HuH-7.5 (cell line): ENCODE results near the gene IQUB.
"Not testable (repeated sequence)": the region's sequence is repeated elsewhere in the genome, so short reads cannot be mapped to it uniquely, and the experiment has no call there.

ENCODE experiments used
- DNase-seq: peaks from one replicate; pipeline ENCODE4 v3.0.0; 2011; ENCODE audit warnings: low spot score

Gene IQUB

GRCh38 chr7:123492485-123492884, 41.9 kb downstream of the IQUB start:
- no peak for DNase-seq

GRCh38 chr7:123485721-123486120, 48.7 kb downstream of the IQUB start:
- no peak for DNase-seq

- DNase-seq = no peak
Observed at GRCh38 chr7:123485187-123485586, 49.2 kb downstream of the IQUB start.

- no peak for DNase-seq
Observed at GRCh38 chr7:123484199-123484598, 50.2 kb downstream of the IQUB start.

GRCh38 chr7:123480107-123480506, 54.3 kb downstream of the IQUB start:
- DNase-seq = no peak

- DNase-seq = not testable (repeated sequence)
Observed at GRCh38 chr7:123478056-123478455, 56.3 kb downstream of the IQUB start.

GRCh38 chr7:123472750-123473445, 61.5 kb downstream of the IQUB start:
- DNase-seq = no peak

GRCh38 chr7:123472327-123472726, 62.1 kb downstream of the IQUB start:
- no peak for DNase-seq

- no peak for DNase-seq
Observed at GRCh38 chr7:123468303-123468702, 66.1 kb downstream of the IQUB start.

- DNase-seq = no peak
Observed at GRCh38 chr7:123463890-123464289, 70.5 kb downstream of the IQUB start.

- no peak for DNase-seq
Observed at GRCh38 chr7:123460616-123461015, 73.8 kb downstream of the IQUB start.

GRCh38 chr7:123455965-123456470, 78.4 kb downstream of the IQUB start:
- no peak for DNase-seq

GRCh38 chr7:123440101-123440548, 94.3 kb downstream of the IQUB start:
- no peak for DNase-seq

- no peak for DNase-seq
Observed at GRCh38 chr7:123439191-123439590, 95.2 kb downstream of the IQUB start.

- no peak for DNase-seq
Observed at GRCh38 chr7:123437447-123437995, 96.9 kb downstream of the IQUB start.

- DNase-seq = no peak
Observed at GRCh38 chr7:123435080-123435700, 99.2 kb downstream of the IQUB start.

- DNase-seq = no peak
Observed at GRCh38 chr7:123433665-123434064, 100.7 kb downstream of the IQUB start.

- DNase-seq = no peak
Observed at GRCh38 chr7:123432601-123433000, 101.8 kb downstream of the IQUB start.

GRCh38 chr7:123431075-123431614, 103.2 kb downstream of the IQUB start:
- DNase-seq = no peak

- DNase-seq = no peak
Observed at GRCh38 chr7:123425246-123425645, 109.1 kb downstream of the IQUB start.

- DNase-seq = no peak
Observed at GRCh38 chr7:123424463-123424862, 109.9 kb downstream of the IQUB start.

GRCh38 chr7:123423622-123424021, 110.8 kb downstream of the IQUB start:
- no peak for DNase-seq

GRCh38 chr7:123417580-123417979, 116.8 kb downstream of the IQUB start:
- DNase-seq = no peak
